H1 (cell line): ENCODE data around the gene PABPN1. TPM values are rescaled to one million over a fixed set of nuclear protein-coding genes. Genes with fewer than 3 reads are reported as not detected.

ENCODE experiments used
- CTCF ChIA-PET: fragments of 300-600 bp; sonication (Branson Sonifier 250); formaldehyde crosslinking; loops from one replicate; lab custom pipeline; 2021; ENCODE audit not compliant: partially characterized antibody; lab: Charles Lee
- POLR2A ChIA-PET: fragments of 300-600 bp; sonication (Branson Sonifier 250); formaldehyde crosslinking; loops from one replicate; lab custom pipeline; 2021; ENCODE audit warnings: inconsistent platforms; ENCODE audit not compliant: partially characterized antibody; lab: Charles Lee
- DNase-seq, 2 experiments: peaks; one replicate each; pipeline versions ENCODE4 v3.0.0 to v3.0.0-alpha.2; 2010 to 2022; ENCODE audit warnings: low spot score in 2 of 2, low read depth in 1 of 2, mixed read lengths in 1 of 2
- FAIRE-seq: peaks from 2 replicates; lab custom pipeline; 2011; peaks lifted over from hg19 to GRCh38; lab: Jason Lieb, UNC
- H2AFZ ChIP-seq: 2 replicates; pipeline ENCODE4 v1.8.1; 2012; ENCODE audit warnings: low read length, inconsistent platforms
- H2AK5ac ChIP-seq: 2 replicates; pipeline ENCODE4 v1.6.1; 2013; ENCODE audit warnings: low read depth, low read length
- H2BK120ac ChIP-seq: replicated peaks from 2 replicates; pipeline ENCODE3; 2013; ENCODE audit warnings: low read depth, low read length, inconsistent platforms
- H2BK12ac ChIP-seq: 2 replicates; pipeline ENCODE4 v1.6.1; 2013; ENCODE audit warnings: low read depth, low read length
- H2BK15ac ChIP-seq: 2 replicates; pipeline ENCODE4 v1.6.1; 2013; ENCODE audit warnings: low read length
- H2BK20ac ChIP-seq: 2 replicates; pipeline ENCODE4 v1.6.1; 2013; ENCODE audit warnings: low read length
- H2BK5ac ChIP-seq: 2 replicates; pipeline ENCODE4 v1.6.1; 2013; ENCODE audit warnings: low read depth, low read length
- H3K14ac ChIP-seq: 2 replicates; pipeline ENCODE4 v1.6.1; 2013; ENCODE audit warnings: inconsistent platforms; ENCODE audit not compliant: insufficient read length
- H3K18ac ChIP-seq: 2 replicates; pipeline ENCODE4 v1.6.1; 2013; ENCODE audit warnings: low read length; ENCODE audit errors: extremely low read depth
- H3K23ac ChIP-seq: 2 replicates; pipeline ENCODE4 v1.6.1; 2013; ENCODE audit warnings: inconsistent platforms; ENCODE audit not compliant: insufficient read length
- H3K23me2 ChIP-seq: 2 replicates; pipeline ENCODE4 v1.6.1; 2013; ENCODE audit warnings: low read depth, low read length
- H3K27ac ChIP-seq: 2 replicates; pipeline ENCODE4 v1.6.1; 2011; ENCODE audit warnings: low read depth, low read length, inconsistent platforms
- H3K27me3 ChIP-seq, 4 experiments: replicated peaks in 1 of 4; 1 replicate in 1 of 4; 2 replicates in 3 of 4; pipeline versions ENCODE4 v1.6.1 to v1.8.1; 2011 to 2013; ENCODE audit warnings: low read length in 3 of 4, mild to moderate bottlenecking in 3 of 4, inconsistent platforms in 2 of 4, mixed read lengths in 2 of 4, moderate library complexity in 1 of 4; ENCODE audit not compliant: control insufficient read depth in 3 of 4, insufficient read depth in 3 of 4; ENCODE audit errors: extremely low read depth in 1 of 4
- H3K36me3 ChIP-seq, 4 experiments: 2 replicates each; pipeline versions ENCODE4 v1.6.1 to v1.8.1; 2011 to 2013; ENCODE audit warnings: mild to moderate bottlenecking in 4 of 4, low read length in 3 of 4, moderate library complexity in 2 of 4, control low read depth in 1 of 4, inconsistent platforms in 1 of 4; ENCODE audit not compliant: insufficient read depth in 4 of 4, control insufficient read depth in 2 of 4
- H3K4ac ChIP-seq: replicated peaks from 2 replicates; pipeline ENCODE3; 2013; ENCODE audit warnings: low read length, low read depth, mixed read lengths, inconsistent platforms; ENCODE audit not compliant: insufficient read length
- H3K4me1 ChIP-seq, 4 experiments: replicated peaks in 1 of 4; 1 replicate in 1 of 4; 2 replicates in 3 of 4; pipeline versions ENCODE4 v1.6.1 to v1.8.1; 2011 to 2013; ENCODE audit warnings: low read length in 3 of 4, inconsistent platforms in 2 of 4, mixed read lengths in 1 of 4; ENCODE audit not compliant: insufficient read depth in 4 of 4, control insufficient read depth in 3 of 4
- H3K4me2 ChIP-seq, 2 experiments: 2 replicates each; pipeline versions ENCODE4 v1.6.1 to v1.8.1; 2011 to 2013; ENCODE audit warnings: low read depth in 2 of 2, low read length in 2 of 2, control low read depth in 1 of 2, inconsistent platforms in 1 of 2, mild to moderate bottlenecking in 1 of 2; ENCODE audit not compliant: insufficient read depth in 1 of 2
- H3K4me3 ChIP-seq, 4 experiments: fragments of 200-600, 300-600 bp in 1 of 4; sonication (generic), shearing (Covaris generic), sonication (Bioruptor Twin) in 1 of 4; 2 replicates each; pipeline versions ENCODE4 v1.5.1 to v1.8.1; 2011 to 2016; ENCODE audit warnings: low read length in 4 of 4, low read depth in 3 of 4, control low read depth in 2 of 4, inconsistent platforms in 2 of 4, mild to moderate bottlenecking in 2 of 4, mixed read lengths in 1 of 4, moderate library complexity in 1 of 4; ENCODE audit not compliant: insufficient read depth in 2 of 4; ENCODE audit errors: extremely low read depth in 1 of 4
- H3K56ac ChIP-seq: replicated peaks from 2 replicates; pipeline ENCODE3; 2013; ENCODE audit warnings: low read depth, mild to moderate bottlenecking, mixed read lengths, low read length, inconsistent platforms; ENCODE audit not compliant: insufficient read length
- H3K79me1 ChIP-seq: 2 replicates; pipeline ENCODE4 v1.6.1; 2013; ENCODE audit warnings: low read depth, low read length, control low read depth
- H3K79me2 ChIP-seq, 2 experiments: 2 replicates each; pipeline versions ENCODE4 v1.6.1 to v1.8.1; 2012 to 2013; ENCODE audit warnings: low read length in 2 of 2, mild to moderate bottlenecking in 2 of 2, inconsistent platforms in 1 of 2; ENCODE audit not compliant: insufficient read depth in 2 of 2, control insufficient read depth in 1 of 2
- H3K9ac ChIP-seq, 4 experiments: replicated peaks in 1 of 4; 1 replicate in 1 of 4; 2 replicates in 3 of 4; pipeline versions ENCODE4 v1.6.1 to v1.8.1; 2011 to 2013; ENCODE audit warnings: low read depth in 3 of 4, low read length in 3 of 4, control low read depth in 2 of 4, mild to moderate bottlenecking in 2 of 4, moderate library complexity in 2 of 4, inconsistent platforms in 1 of 4; ENCODE audit errors: extremely low read depth in 1 of 4
- H3K9me3 ChIP-seq, 2 experiments: 2 replicates each; pipeline versions ENCODE4 v1.6.1 to v1.8.1; 2012 to 2013; ENCODE audit warnings: mild to moderate bottlenecking in 2 of 2, moderate library complexity in 2 of 2, control low read depth in 1 of 2, inconsistent platforms in 1 of 2, low read depth in 1 of 2, low read length in 1 of 2, mixed read lengths in 1 of 2; ENCODE audit not compliant: insufficient read depth in 2 of 2
- H4K20me1 ChIP-seq, 2 experiments: replicated peaks in 1 of 2; 2 replicates each; pipeline versions ENCODE3 to v1.8.1; 2011 to 2013; ENCODE audit warnings: inconsistent platforms in 2 of 2, low read length in 2 of 2, mild to moderate bottlenecking in 1 of 2; ENCODE audit not compliant: insufficient read depth in 2 of 2, control insufficient read depth in 1 of 2
- H4K5ac ChIP-seq: 2 replicates; pipeline ENCODE4 v1.6.1; 2013; ENCODE audit warnings: low read length, low read depth, mixed read lengths, inconsistent platforms; ENCODE audit not compliant: insufficient read length
- H4K8ac ChIP-seq: 2 replicates; pipeline ENCODE4 v1.8.0; 2013; ENCODE audit warnings: mild to moderate bottlenecking, moderate library complexity, low read length, inconsistent platforms; ENCODE audit not compliant: insufficient read depth; ENCODE audit errors: extremely low read depth
- H4K91ac ChIP-seq: replicated peaks from 2 replicates; pipeline ENCODE3; 2013; ENCODE audit warnings: low read length, mixed read lengths, inconsistent platforms; ENCODE audit not compliant: insufficient read length
- WGBS, 2 experiments: shearing (Covaris generic) in 1 of 2; methylation state at CpG; one replicate each; pipeline versions ENCODE4 v1.1.6 to v1.1.7; 2013 to 2015; ENCODE audit warnings: low lambda C conversion rate in 2 of 2, mixed read lengths in 2 of 2, inconsistent platforms in 1 of 2, low coverage in 1 of 2, missing lambda C conversion rate in 1 of 2; ENCODE audit not compliant: insufficient replicate concordance in 2 of 2, insufficient coverage in 1 of 2, insufficient read length in 1 of 2; ENCODE audit errors: extremely low coverage in 1 of 2, missing lambda C conversion rate in 1 of 2; 5-methylcytosine and 5-hydroxymethylcytosine counted together
- polyA plus RNA-seq, 7 experiments: library from polyadenylated mRNA; depleted of rRNA in 3 of 7; stranded (reverse) in 5 of 7; unstranded in 2 of 7; fragments of >200 nt in 5 of 7; fragments of 200-250 nt in 2 of 7; gene quantifications; 1 replicate in 5 of 7; 2 replicates in 1 of 7; 4 replicates in 1 of 7; pipeline versions ENCODE4 v1.2.1 to v1.2.3, GENCODE V29; 2011 to 2013; ENCODE audit warnings: missing spikeins in 2 of 7, mixed read lengths in 2 of 7
- total RNA-seq: library from RNA; stranded (reverse); fragmentation: NEBNext Ultra II Directional; extraction: Animal tissue kit (Norgen Biotek cat#: 25700); gene quantifications from 2 replicates; pipeline ENCODE4 v1.2.1, GENCODE V29; 2021
- TF ChIP-seq, protein P1 (sequence below): IDR thresholded peaks from 2 replicates; pipeline ENCODE4 v1.6.1; 2012; ENCODE audit warnings: inconsistent platforms
- TF ChIP-seq, protein P2 (sequence below): IDR thresholded peaks from 2 replicates; pipeline ENCODE4 v1.6.1; 2012; ENCODE audit warnings: inconsistent platforms

The PABPN1 gene
- total and polyA plus RNA-seq, 2 of the 8 experiments (the other 6 are each of a cell fraction or from before 2014, with no cell fraction given), result 300 to 331 TPM

DNA sequence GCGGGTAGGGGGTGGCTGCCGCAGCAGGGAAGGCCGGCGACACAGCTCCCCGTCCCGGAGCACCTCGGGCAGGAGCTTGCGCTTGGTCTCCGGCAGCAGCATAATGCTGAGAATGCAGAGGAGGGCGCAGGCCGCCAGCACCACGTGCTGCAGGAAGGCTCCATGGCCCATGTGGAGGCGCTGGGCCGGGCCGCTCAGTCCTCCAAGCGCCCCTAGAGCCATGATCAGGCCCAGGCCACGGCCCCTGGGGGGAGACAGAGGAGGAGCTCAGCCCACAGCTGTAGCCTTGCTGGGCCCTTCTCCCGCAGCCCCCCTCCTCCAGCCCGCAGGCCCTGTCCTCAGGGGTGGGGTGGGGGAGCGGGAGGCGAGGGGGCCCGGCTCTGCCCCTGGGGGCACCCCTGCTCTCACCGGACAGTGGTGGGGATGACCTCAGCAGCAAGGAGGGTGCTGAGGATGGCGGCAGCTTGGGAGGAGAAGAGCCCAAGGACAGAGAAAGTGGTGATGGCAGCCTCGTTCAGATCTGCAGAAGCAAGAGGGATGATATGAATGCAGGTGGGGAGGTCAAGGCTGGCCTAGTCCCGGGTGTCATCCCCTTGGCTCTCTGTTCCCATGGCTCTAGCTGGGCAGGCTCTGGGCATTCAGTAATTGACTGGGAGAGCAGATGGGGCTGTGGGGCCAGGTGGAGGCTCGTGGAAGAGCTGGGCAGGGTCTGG, 25.6 kb downstream of the PABPN1 start:
- H3K18ac ChIP-seq, result no peak overlapping the region
- no peak overlapping the region for H3K23ac ChIP-seq
- H2BK15ac ChIP-seq, result 0 out of 2 replicates have a peak overlapping the region, but pooled peaks have one; percentile 10
- peaks cover 4% of the 10 kb centered on the region for H3K23me2 ChIP-seq
- peaks cover 0 to 11% (median 3%) of the 10 kb centered on the region in 4 experiments; a peak in 6 of 7 replicates for H3K27me3 ChIP-seq
- no peak overlapping the region for H4K5ac ChIP-seq
- H2BK120ac ChIP-seq, result no peak overlapping the region
- H3K4me3 ChIP-seq, result no peak overlapping the region
- no peak overlapping the region for H2BK20ac ChIP-seq
- ChIA-PET CTCF (interaction anchor here (1.0 to 5.9 kb wide), 21 partner anchors 8 to 365 kb away, joined by 3 to 69 read pairs (median 6); partner anchors contain the start of gene AJUBA), POLR2A (interaction anchor here (0.8 to 3.7 kb wide), 10 partner anchors 10 to 50 kb away, joined by 3 to 25 read pairs (median 4); partner anchors contain the start of genes BCL2L2, EFS and PABPN1)
- no peak overlapping the region for H3K56ac ChIP-seq
- H2AFZ ChIP-seq, result no peak overlapping the region
- H3K79me1 ChIP-seq, result no peaks in the 10 kb centered on the region
- TF ChIP-seq, protein P1, sequence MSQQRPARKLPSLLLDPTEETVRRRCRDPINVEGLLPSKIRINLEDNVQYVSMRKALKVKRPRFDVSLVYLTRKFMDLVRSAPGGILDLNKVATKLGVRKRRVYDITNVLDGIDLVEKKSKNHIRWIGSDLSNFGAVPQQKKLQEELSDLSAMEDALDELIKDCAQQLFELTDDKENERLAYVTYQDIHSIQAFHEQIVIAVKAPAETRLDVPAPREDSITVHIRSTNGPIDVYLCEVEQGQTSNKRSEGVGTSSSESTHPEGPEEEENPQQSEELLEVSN, result no peak
- TF ChIP-seq, protein P2, sequence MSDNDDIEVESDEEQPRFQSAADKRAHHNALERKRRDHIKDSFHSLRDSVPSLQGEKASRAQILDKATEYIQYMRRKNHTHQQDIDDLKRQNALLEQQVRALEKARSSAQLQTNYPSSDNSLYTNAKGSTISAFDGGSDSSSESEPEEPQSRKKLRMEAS, result peak; percentile 66; the same call in 1 of the 2 replicates
- no peaks in the 10 kb centered on the region for H3K9me3 ChIP-seq
- no peak overlapping the region for H4K91ac ChIP-seq
- H3K27ac ChIP-seq, result no peak overlapping the region
- no peak overlapping the region for H2AK5ac ChIP-seq
- no peaks in the 10 kb centered on the region for H3K79me2 ChIP-seq
- WGBS, 2 experiments, result 77% methylated on average over 17 of the region's 27 CpGs; no CpG with 5 or more reads in 1 of the 2 experiments
- no peak overlapping the region for H3K9ac ChIP-seq
- H3K14ac ChIP-seq, result no peak overlapping the region
- H2BK12ac ChIP-seq, result peak overlapping the region; percentile 39; the same call in 1 of the 2 replicates
- H3K4me2 ChIP-seq, result no peak overlapping the region; a peak in 1 of 4 replicates
- H3K4ac ChIP-seq, result no peak overlapping the region
- H3K4me1 ChIP-seq, result peaks cover 0 to 7% (median 2%) of the 10 kb centered on the region in 4 experiments; a peak in 5 of 7 replicates
- H2BK5ac ChIP-seq, result no peak overlapping the region
- H4K8ac ChIP-seq, result peak overlapping the region; percentile 84; the same call in 1 of the 2 replicates
- DNase-seq, result no peak
- FAIRE-seq, result no peak
- peaks cover 0 to 3% of the 10 kb centered on the region in 2 experiments for H4K20me1 ChIP-seq
- no peaks in the 10 kb centered on the region for H3K36me3 ChIP-seq
